ENCODE results near the gene MMP7.

Gene MMP7

GRCh38 chr11:102493524-102493923 is 37.0 kb downstream of the MMP7 start:
- no peak for DNase-seq

DNA sequence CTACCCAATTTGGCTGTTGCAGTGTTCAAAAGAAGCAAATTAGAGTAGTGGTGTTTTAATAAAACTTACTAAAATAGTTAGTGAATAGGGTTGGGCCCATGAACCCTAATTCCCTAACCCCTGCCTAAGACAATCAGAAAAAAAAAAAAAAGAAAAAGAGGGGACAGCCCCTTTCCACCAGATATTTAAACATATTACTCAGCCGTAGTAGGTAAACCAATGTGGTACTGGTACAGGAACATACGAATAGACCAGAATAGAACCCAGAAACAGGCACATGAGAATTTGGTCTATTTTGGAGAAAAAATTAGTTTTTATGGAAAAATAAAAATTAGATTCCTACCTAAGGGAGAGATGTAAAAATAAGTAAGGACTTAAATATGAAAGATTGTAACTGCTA is 38.6 kb downstream of the MMP7 start:
- DNase-seq = no peak

DNA sequence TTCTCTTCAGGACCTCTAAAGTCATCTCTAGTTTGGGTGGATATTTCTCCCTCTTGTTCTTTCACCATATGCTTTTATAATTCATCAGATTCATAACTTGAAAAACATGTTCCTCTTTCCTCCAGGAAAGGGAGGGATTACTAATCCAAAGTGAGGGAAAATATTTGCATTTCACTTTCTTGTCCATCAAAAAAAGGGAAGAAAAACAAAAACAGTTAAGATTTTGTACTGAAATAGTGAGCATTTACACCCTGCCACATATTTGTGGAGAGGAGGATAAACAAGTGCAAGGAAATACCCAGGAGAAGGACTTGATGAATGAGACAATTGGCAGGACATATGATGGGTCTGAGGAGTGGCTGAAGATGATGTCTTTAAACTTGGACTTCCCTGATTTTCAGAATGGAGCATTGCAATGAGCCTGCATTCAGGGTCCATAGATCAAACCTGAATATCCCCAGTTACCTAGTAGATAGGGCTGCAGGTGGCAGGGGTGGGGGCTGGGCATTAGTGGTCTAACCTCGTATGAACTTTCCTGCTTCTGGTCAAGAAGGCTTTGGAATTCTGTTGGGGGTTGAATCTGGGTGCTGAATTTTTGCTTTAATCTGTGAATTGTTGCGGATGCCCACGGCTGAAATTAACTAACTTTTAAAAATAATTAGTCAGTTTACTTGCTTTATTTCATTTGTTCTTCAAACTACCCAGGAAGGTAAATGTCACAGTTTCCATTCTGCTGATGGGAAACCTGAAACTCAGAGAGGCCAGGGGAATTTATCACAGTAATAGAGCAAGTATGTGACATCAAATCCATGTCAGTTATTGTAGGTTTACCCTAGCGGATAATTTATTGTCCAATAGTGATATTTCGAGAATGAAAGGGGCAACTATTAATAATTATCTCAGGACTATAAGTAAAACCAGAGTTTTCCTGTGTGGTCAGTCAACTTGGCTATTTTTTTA is 41.1 kb downstream of the MMP7 start:
- DNase-seq = no peak

DNA sequence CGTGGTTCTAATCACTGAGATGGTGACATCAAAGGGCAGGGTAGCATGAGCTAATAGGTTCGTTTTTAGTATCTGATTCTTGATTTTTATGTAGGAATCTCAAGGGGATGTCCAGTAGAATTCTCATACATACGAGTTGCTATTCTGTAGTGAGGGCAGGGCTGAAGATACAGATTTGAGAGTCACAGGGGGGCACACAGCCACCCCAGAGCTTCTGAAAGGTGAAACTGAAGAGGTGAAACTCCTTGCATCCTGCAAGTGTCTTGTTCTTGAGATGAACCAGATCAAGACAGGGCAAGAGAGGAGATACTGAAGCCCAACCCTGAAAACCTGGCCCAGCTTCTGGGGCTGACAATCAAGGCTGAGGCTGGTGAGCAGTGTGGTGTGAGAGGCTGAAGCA is 42.3 kb downstream of the MMP7 start:
- DNase-seq = no peak

DNA sequence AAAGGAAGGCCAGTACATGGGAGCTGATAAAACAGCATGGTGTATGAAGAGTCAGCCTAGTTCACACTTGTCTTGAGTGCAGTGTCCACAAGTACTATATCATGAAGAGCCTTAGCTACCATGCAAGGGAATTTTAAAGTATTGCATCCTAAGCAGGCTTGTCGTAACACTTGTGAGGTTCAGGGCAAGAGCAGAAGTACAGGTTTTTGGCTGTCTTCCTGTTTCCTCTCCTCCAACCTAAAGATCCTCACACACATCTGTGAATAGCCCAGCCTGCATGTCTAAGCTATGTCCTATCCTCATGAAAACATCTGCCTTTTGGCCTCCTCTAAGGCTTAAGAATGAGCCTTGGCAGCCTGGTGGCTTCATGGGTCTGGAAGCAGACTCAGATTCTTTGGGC is 43.3 kb downstream of the MMP7 start:
- no peak for DNase-seq

- DNase-seq = no peak
Measured at GRCh38 chr11:102486584-102486983, 44.0 kb downstream of the MMP7 start.

DNA sequence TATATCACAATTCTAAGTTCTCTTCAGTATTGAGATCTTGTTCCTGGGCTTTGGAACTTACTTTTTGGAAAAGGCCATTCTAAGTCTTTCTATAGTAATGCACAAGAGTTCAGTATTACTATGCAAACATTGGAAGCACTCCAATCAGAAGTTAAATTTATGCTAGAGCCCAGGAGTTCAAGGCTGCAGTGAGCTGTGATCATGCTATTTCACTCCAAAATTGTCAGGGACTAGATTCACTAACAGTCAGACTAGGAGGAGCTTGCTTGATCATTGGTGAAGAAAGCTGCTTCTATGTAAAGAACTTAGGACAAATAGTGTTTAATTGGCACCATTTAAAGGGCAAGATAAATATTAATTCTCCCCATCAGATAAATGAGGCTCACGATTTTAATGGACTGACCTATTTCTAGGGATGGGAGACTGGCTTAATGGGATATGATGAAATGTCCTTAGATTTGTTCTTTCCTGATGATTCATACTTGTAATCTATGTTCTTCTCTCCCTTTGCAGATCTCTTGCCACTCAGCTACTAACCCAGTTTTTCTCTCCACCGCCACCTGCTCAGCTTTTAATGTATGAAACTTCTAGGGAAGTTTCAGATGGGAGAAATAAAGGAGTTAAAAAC is 45.3 kb downstream of the MMP7 start:
- no peak for DNase-seq

DNA sequence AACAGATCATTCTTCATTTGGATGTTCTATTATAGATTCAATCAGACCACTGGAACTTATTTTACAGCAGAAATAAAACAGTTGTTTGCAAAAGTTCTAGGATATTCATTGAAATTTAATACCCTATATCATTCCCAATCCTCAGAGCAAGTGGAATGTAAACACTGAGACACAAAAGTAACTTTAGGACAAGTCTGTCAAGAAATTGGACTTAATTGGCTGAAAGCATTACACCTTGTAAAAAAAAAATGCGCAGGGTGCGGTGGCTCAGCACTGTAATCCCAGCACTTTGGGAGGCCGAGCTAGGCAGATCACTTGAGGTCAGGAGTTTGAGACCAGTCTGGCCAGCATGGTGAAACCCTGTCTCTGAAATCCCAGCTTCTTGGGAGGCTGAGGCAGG is 48.1 kb downstream of the MMP7 start:
- no peak for DNase-seq

GRCh38 chr11:102479733-102480132 is 50.8 kb downstream of the MMP7 start:
- no peak for DNase-seq

DNA sequence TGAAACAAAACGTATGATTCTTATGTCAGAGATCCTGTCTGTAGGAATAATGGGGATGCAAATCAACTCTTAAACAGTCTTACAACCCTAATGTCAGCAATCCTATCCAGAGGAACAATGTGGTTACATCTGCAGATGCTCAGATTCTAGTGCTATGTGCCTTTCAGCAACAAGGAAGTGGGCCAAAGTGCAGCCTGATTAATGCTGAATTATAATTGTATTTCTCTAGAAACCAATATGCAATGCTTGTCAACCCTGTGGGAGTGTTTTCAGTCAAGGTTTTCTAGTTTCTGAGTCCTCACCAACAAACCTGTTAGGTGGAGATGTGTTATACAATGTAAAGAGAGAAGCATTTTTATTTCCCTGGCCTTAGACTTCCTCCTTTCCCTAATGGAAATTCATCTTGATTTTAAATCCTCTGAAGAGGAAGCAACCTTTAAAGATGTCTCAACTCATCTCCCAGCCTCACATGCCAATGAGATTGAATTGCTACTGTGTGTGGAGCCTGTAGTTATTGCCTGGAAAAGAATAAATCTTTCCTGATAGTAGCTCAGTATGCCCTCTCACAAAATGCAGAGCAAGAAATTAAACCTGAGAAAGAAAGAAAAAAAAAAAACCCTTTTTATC is 51.8 kb downstream of the MMP7 start:
- no peak for DNase-seq

DNA sequence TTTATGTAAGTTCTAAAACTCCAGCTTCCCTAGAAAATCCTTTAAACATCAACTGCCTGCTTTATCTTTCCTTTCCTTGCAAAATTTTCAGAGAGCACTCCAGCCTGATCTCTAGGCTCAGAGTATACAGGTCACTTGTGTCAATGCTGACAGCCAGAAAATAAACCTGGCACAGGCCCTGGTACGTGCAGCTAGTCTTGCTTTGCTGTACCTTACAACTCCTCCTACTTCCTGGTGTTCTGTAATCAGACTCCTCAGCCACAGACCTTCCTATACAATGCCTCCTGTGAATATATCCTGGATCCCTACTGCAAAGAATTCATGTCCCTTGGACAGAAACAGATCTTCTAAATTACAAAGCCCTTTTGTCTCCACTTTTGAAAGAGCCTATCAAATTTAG is 53.7 kb downstream of the MMP7 start:
- no peak for DNase-seq

DNA sequence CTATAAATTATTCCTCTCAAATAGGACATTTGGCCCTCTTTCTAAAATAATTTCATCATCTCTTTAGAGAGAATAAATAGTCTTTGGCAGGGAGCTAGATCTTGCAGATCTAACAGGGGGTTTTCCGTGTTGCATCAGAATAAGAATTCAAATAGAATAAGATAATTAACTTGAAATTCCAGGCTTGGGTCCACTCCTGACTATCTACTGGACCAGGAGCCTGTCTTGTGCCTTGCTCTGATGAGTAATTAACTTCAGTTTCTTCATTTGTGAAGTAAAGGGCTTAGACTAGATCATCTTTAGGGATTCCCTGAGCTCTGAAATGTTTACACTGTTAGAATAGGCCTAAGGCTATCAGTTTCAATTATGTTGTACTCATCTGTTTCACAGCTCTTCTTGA is 54.5 kb downstream of the MMP7 start:
- no peak for DNase-seq

GRCh38 chr11:102473543-102473942 is 57.0 kb downstream of the MMP7 start:
- no peak for DNase-seq

- DNase-seq = no peak
Measured at GRCh38 chr11:102472127-102472526, 58.4 kb downstream of the MMP7 start.

DNA sequence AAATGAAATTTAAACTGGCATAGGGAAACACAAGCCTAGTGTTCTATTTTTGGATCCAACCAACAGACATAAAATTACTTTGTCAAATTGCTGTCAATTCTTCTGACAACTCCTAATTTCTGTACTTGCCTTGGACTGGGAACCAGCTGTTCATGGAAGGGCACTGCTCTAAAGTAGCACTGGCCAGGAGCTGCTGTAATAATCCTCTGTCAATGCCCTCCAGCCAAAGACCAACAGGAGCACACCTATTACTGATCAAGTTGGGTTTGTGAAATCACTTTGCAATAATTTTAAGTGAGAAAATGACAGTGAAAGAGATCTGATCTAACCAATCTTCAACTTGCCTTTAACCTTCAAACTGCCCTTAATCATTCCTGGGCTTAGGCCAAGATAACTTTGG is 59.1 kb downstream of the MMP7 start:
- DNase-seq = no peak

Data from GOT3 (cell line).